Ectodermal cell (in vitro differentiated cells): ENCODE results near the gene SCIN.
"Not testable (repeated sequence)": the region's sequence is repeated elsewhere in the genome, so short reads cannot be mapped to it uniquely, and the experiment has no call there.

Source experiments
- H3K27ac ChIP-seq: 2 replicates; pipeline ENCODE4 v1.7.0; 2013; ENCODE audit warnings: mild to moderate bottlenecking, low read depth, low read length; ENCODE audit not compliant: insufficient read depth, poor library complexity, severe bottlenecking
- H3K27me3 ChIP-seq: 2 replicates; pipeline ENCODE4 v1.7.0; 2013; ENCODE audit warnings: mild to moderate bottlenecking, low read length; ENCODE audit not compliant: insufficient read depth, control insufficient read depth, poor library complexity, severe bottlenecking
- H3K36me3 ChIP-seq: one replicate; pipeline ENCODE4 v1.7.0; 2013; ENCODE audit warnings: low read length; ENCODE audit not compliant: control insufficient read depth, insufficient read depth
- H3K4me1 ChIP-seq: one replicate; pipeline ENCODE4 v1.7.0; 2013; ENCODE audit warnings: low read length; ENCODE audit not compliant: control insufficient read depth, insufficient read depth
- H3K4me3 ChIP-seq: 2 replicates; pipeline ENCODE4 v1.7.0; 2013; ENCODE audit warnings: low read depth, low read length, control low read depth; ENCODE audit not compliant: insufficient read depth
- H3K9me3 ChIP-seq: 2 replicates; pipeline ENCODE4 v1.7.0; 2013; ENCODE audit warnings: mild to moderate bottlenecking, low read length, moderate library complexity; ENCODE audit not compliant: control insufficient read depth
- WGBS, 2 experiments: methylation state at CpG; one replicate each; pipeline ENCODE4 v1.1.7; 2013; ENCODE audit warnings: missing lambda C conversion rate in 2 of 2; 5-methylcytosine and 5-hydroxymethylcytosine counted together

Gene SCIN

DNA sequence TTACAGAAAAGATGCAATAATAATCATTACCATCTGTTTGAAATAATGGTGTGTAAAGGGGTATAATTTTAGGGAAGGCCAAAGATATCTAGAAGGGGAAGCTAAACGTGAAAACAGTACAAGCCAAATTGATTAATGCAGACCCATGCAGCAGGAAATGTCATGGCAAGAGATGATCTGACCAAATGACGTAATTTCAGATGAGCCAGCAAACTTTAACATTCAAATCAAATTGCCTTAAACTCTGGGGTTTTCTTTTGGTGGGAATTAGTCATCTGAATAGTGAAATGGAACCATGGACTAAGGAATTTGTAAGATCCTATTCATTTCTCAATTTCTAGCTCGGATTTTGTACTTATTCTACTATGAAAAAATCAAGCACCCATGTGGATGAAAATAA lies 21.4 kb upstream of the SCIN start:
- 92 to 95% methylated on average over 2 of the region's 3 CpGs for WGBS, 2 experiments
- H3K36me3 ChIP-seq = no peaks in the 10 kb centered on the region
- no peaks in the 10 kb centered on the region for H3K9me3 ChIP-seq
- no peaks in the 10 kb centered on the region for H3K27me3 ChIP-seq
- H3K27ac ChIP-seq = no peak overlapping the region
- no peak overlapping the region for H3K4me3 ChIP-seq
- no peaks in the 10 kb centered on the region for H3K4me1 ChIP-seq

GRCh38 chr7:12550956-12551355 lies 19.6 kb upstream of the SCIN start:
- Histone ChIP-seq H3K27me3 (no peaks in the 10 kb centered on the region), H3K27ac (no peak overlapping the region), H3K4me3 (no peak overlapping the region), H3K4me1 (no peaks in the 10 kb centered on the region), H3K9me3 (no peaks in the 10 kb centered on the region), H3K36me3 (no peaks in the 10 kb centered on the region)
- WGBS, 2 experiments = 93 to 99% methylated on average over 4 of the region's 4 CpGs

- no peaks in the 10 kb centered on the region for H3K27me3 ChIP-seq
- no peaks in the 10 kb centered on the region for H3K4me1 ChIP-seq
- no peak overlapping the region for H3K27ac ChIP-seq
- H3K9me3 ChIP-seq = no peaks in the 10 kb centered on the region
- H3K36me3 ChIP-seq = no peaks in the 10 kb centered on the region
- WGBS, 2 experiments = 78 to 93% methylated on average over 1 of the region's 1 CpG
- H3K4me3 ChIP-seq = no peak overlapping the region
These were observed 17.6 kb upstream of the SCIN start for GRCh38 chr7:12552876-12553275.

- Histone ChIP-seq H3K27ac (no peak overlapping the region), H3K4me1 (no peaks in the 10 kb centered on the region), H3K36me3 (no peaks in the 10 kb centered on the region), H3K27me3 (no peaks in the 10 kb centered on the region), H3K9me3 (no peaks in the 10 kb centered on the region), H3K4me3 (no peak overlapping the region)
These were observed 17.1 kb upstream of the SCIN start for GRCh38 chr7:12553416-12553815.

GRCh38 chr7:12554351-12554750 lies 16.2 kb upstream of the SCIN start:
- no peaks in the 10 kb centered on the region for H3K27me3 ChIP-seq
- H3K4me3 ChIP-seq = no peak overlapping the region
- no peaks in the 10 kb centered on the region for H3K36me3 ChIP-seq
- no peak overlapping the region for H3K27ac ChIP-seq
- H3K4me1 ChIP-seq = no peaks in the 10 kb centered on the region
- H3K9me3 ChIP-seq = no peaks in the 10 kb centered on the region
- 93% methylated on average over 2 of the region's 2 CpGs; no CpG with 5 or more reads in 1 of the 2 experiments for WGBS, 2 experiments

DNA sequence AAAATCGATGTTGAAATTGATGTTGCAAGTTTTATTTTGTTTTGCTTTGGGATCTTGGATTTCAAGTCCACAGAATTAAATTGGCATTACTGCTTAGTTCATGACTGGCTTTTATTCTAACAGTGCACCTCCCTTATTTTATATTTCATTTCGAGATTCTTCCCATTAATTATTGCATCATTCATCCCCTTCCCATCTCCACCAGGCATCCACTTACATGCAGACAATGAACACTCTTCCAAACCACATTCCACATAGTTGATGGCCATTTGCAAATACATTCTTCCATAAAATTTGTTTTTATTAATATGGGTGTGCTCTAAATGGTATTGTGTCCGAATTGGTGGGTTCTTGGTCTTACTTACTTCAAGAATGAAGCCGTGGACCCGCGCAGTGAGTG lies 15.6 kb upstream of the SCIN start:
- Histone ChIP-seq H3K27me3 (no peaks in the 10 kb centered on the region), H3K27ac (no peak overlapping the region), H3K4me1 (no peaks in the 10 kb centered on the region), H3K4me3 (no peak overlapping the region), H3K36me3 (no peaks in the 10 kb centered on the region), H3K9me3 (no peaks in the 10 kb centered on the region)
- 75 to 76% methylated on average over 5 to 6 of the region's 6 CpGs for WGBS, 2 experiments

DNA sequence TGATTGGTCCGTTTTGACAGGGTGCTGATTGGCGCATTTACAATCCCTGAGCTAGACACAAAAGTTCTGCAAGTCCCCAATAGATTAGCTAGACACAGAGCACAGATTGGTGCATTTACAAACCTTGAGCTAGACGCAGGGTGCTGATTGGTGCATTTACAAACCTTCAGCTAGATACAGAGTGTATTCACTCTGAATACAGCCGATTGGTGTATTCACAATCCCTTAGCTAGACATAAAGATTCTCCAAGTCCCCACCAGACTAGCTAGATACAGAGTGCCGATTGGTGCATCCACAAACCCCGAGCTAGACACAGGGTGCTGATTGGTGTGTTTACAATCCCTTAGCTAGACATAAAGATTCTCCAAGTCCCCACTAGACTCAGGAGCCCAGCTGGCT lies 14.8 kb upstream of the SCIN start:
- not testable (repeated sequence) for H3K9me3 ChIP-seq, H3K36me3 ChIP-seq, H3K4me3 ChIP-seq, H3K27me3 ChIP-seq, H3K27ac ChIP-seq, H3K4me1 ChIP-seq
- 90 to 96% methylated on average over 5 to 6 of the region's 6 CpGs for WGBS, 2 experiments

GRCh38 chr7:12556139-12556792 lies 14.3 kb upstream of the SCIN start:
- H3K4me3 ChIP-seq, H3K27me3 ChIP-seq, H3K36me3 ChIP-seq, H3K27ac ChIP-seq, H3K4me1 ChIP-seq, H3K9me3 ChIP-seq: not testable (repeated sequence)
- 95% methylated on average over 60 of the region's 60 CpGs for WGBS, 2 experiments

- no peak overlapping the region for H3K27ac ChIP-seq
These were observed 13.2 kb upstream of the SCIN start for GRCh38 chr7:12557282-12557681.

DNA sequence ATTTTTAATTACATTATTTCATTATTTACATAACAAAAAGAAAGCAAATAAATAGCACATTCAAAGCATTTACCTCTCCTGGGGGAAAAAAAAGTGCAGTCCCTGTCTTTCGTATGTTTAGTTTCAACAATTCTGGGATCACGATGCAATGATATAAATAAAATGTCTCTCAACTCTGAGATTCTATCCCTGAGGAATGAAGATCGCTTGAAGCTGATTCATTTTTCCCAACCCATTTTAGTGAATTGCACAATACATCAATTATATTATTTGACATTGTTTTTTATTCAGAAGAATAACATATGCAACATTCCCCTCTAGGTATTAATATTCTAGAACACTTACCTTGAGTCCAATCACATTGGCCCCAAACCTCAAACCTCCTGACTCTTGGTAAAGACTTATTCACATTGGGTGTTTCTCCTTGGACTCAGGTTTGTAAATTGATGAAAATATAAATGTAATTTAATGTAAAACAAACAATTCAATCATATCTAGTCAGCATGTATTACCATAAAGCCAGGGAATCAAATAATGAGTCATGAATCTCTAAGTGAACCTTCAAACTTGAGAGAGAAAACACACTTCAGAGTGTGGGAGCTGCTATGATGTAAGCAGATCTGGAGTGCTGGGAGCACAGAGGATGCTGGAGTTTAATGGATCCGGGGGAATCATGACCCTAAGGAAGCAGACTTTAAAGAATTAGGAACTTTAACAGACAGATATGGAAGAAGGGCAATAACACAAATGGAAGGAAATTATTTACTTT lies 5.3 kb upstream of the SCIN start:
- Histone ChIP-seq H3K9me3 (no peaks in the 10 kb centered on the region), H3K4me1 (no peaks in the 10 kb centered on the region), H3K4me3 (no peak overlapping the region), H3K27ac (no peak overlapping the region), H3K27me3 (peaks cover 9% of the 10 kb centered on the region), H3K36me3 (no peaks in the 10 kb centered on the region)
- 87 to 96% methylated on average over 4 of the region's 4 CpGs for WGBS, 2 experiments

More at GRCh38 chr7:12557282-12557681, 13.2 kb upstream of the SCIN start:
- WGBS, 2 experiments = 91 to 92% methylated on average over 7 of the region's 7 CpGs
- Histone ChIP-seq H3K4me3 (no peak overlapping the region), H3K27me3 (no peaks in the 10 kb centered on the region), H3K9me3 (no peaks in the 10 kb centered on the region), H3K36me3 (no peaks in the 10 kb centered on the region), H3K4me1 (no peaks in the 10 kb centered on the region)
